GM23338 (cell line): Measurements from ENCODE around the gene PAIP1. TPM values are rescaled to one million over a fixed set of nuclear protein-coding genes. Genes with fewer than 3 reads are reported as not detected.
A peak's percentile ranks its signal among the peaks of the same experiment; 100 is the strongest.

Experiments
- ATAC-seq: fragments of 200-7000 bp; cut with Tn5 transposase; 3 replicates; pipeline ENCODE4 v1.9.1; 2020
- DNase-seq: peaks from one replicate; pipeline ENCODE4 v3.0.0-alpha.2; 2015; ENCODE audit warnings: low spot score
- H2AFZ ChIP-seq: fragments of 200-600 bp; sonication (generic); 2 replicates; pipeline ENCODE4 v1.8.0; 2016; ENCODE audit warnings: antibody characterized with exemption, mild to moderate bottlenecking, moderate library complexity
- H3F3A ChIP-seq: fragments of 200-600 bp; sonication (generic); replicated peaks from 2 replicates; pipeline ENCODE4 v1.8.0; 2017; ENCODE audit warnings: antibody characterized with exemption, mixed run types, low read depth
- H3K27ac ChIP-seq: fragments of 200-600 bp; sonication (generic); 2 replicates; pipeline ENCODE4 v1.6.1; 2016; ENCODE audit warnings: low read depth
- H3K27me3 ChIP-seq: fragments of 200-600 bp; sonication (generic); 2 replicates; pipeline ENCODE4 v1.8.0; 2016; ENCODE audit warnings: mild to moderate bottlenecking, mixed run types, moderate library complexity; ENCODE audit not compliant: insufficient read depth
- H3K36me3 ChIP-seq: fragments of 200-600 bp; sonication (generic); 2 replicates; pipeline ENCODE4 v1.8.0; 2016; ENCODE audit warnings: mild to moderate bottlenecking; ENCODE audit not compliant: insufficient read depth
- H3K4me1 ChIP-seq: fragments of 200-600 bp; sonication (generic); 2 replicates; pipeline ENCODE4 v1.8.0; 2016; ENCODE audit warnings: mild to moderate bottlenecking, moderate library complexity; ENCODE audit not compliant: insufficient read depth
- H3K4me2 ChIP-seq: fragments of 200-600 bp; sonication (generic); 2 replicates; pipeline ENCODE4 v1.7.1; 2017; ENCODE audit warnings: mixed run types
- H3K4me3 ChIP-seq: fragments of 200-600 bp; sonication (generic); 2 replicates; pipeline ENCODE4 v1.6.1; 2016; ENCODE audit warnings: mixed run types
- H3K79me2 ChIP-seq: fragments of 200-600 bp; sonication (generic); replicated peaks from 2 replicates; pipeline ENCODE4 v1.8.0; 2017; ENCODE audit warnings: mild to moderate bottlenecking; ENCODE audit not compliant: insufficient read depth
- H3K9me2 ChIP-seq: fragments of 200-600 bp; sonication (generic); 2 replicates; pipeline ENCODE4 v1.8.0; 2017; ENCODE audit not compliant: insufficient read depth
- H4K20me1 ChIP-seq: fragments of 200-600 bp; sonication (generic); replicated peaks from 2 replicates; pipeline ENCODE4 v1.8.0; 2017; ENCODE audit warnings: mild to moderate bottlenecking; ENCODE audit not compliant: insufficient read depth
- H3K27ac Mint-ChIP-seq: 2 replicates; pipeline ENCODE4 v1.8.0; 2020; ENCODE audit warnings: inconsistent platforms, mild to moderate bottlenecking, moderate library complexity, mixed read lengths
- H3K27me3 Mint-ChIP-seq: 3 replicates; pipeline ENCODE4 v1.8.0; 2022; ENCODE audit warnings: low read depth, mild to moderate bottlenecking, moderate library complexity, mixed read lengths, inconsistent platforms; ENCODE audit not compliant: insufficient read depth, poor library complexity
- H3K36me3 Mint-ChIP-seq: 3 replicates; pipeline ENCODE4 v1.8.0; 2021; ENCODE audit warnings: low read depth, mild to moderate bottlenecking, inconsistent platforms, moderate library complexity, mixed read lengths
- H3K4me1 Mint-ChIP-seq: 3 replicates; pipeline ENCODE4 v1.8.0; 2020; ENCODE audit warnings: mild to moderate bottlenecking, inconsistent platforms, mixed read lengths
- H3K4me3 Mint-ChIP-seq: 3 replicates; pipeline ENCODE4 v1.8.0; 2021; ENCODE audit warnings: moderate library complexity, mild to moderate bottlenecking, inconsistent platforms, mixed read lengths
- H3K9me3 Mint-ChIP-seq: 3 replicates; pipeline ENCODE4 v1.8.0; 2020; ENCODE audit warnings: moderate library complexity, mild to moderate bottlenecking, inconsistent platforms, mixed read lengths
- CREB1 ChIP-seq: fragments of 250-450 bp; sonication (Bioruptor Pico); IDR thresholded peaks from 2 replicates; pipeline ENCODE4 v1.5.0; 2020; ENCODE audit warnings: low read depth, mild to moderate bottlenecking, moderate library complexity
- CTCF ChIP-seq, 2 experiments: fragments of 200-600 bp in 1 of 2; sonication (generic) in 1 of 2; conservative IDR thresholded peaks; 2 replicates each; pipeline versions ENCODE4 v1.5.1 to v1.6.1; 2016 to 2017; ENCODE audit warnings: antibody characterized with exemption in 2 of 2, low read depth in 2 of 2, mild to moderate bottlenecking in 2 of 2, moderate library complexity in 1 of 2
- EZH2 ChIP-seq: fragments of 200-600 bp; sonication (generic); IDR thresholded peaks from one replicate; pipeline ENCODE4 v1.8.0; 2017; ENCODE audit warnings: antibody characterized with exemption, mild to moderate bottlenecking, low read depth; ENCODE audit not compliant: unreplicated experiment
- EZH2phosphoT487 ChIP-seq: fragments of 200-600 bp; sonication (generic); IDR thresholded peaks from one replicate; pipeline ENCODE4 v1.8.1; 2018; ENCODE audit warnings: antibody characterized with exemption; ENCODE audit not compliant: unreplicated experiment
- STAT1 ChIP-seq: IDR thresholded peaks from one replicate; pipeline ENCODE4 v1.6.1; 2016; ENCODE audit warnings: antibody characterized with exemption; ENCODE audit not compliant: unreplicated experiment
- ZNF114 ChIP-seq: fragments of 250-450 bp; sonication (Bioruptor Pico); IDR thresholded peaks from 2 replicates; pipeline ENCODE4 v1.5.0; 2020; ENCODE audit warnings: mild to moderate bottlenecking, moderate library complexity
- ZNF331 ChIP-seq: fragments of 250-450 bp; sonication (Bioruptor Pico); IDR thresholded peaks from 2 replicates; pipeline ENCODE4 v1.5.0; 2020; ENCODE audit warnings: low read depth, mild to moderate bottlenecking, moderate library complexity
- polyA plus RNA-seq: library from polyadenylated mRNA; unstranded; fragments of >200 nt; fragmentation: Nextera tagmentation; extraction: Ambion mirVana; gene quantifications from 2 replicates; pipeline ENCODE4 v1.2.1, GENCODE V29; 2016
- total RNA-seq: library from RNA; depleted of rRNA; stranded (reverse); fragments of >200 nt; shearing (Covaris generic); gene quantifications from 2 replicates; pipeline ENCODE4 v1.2.3, GENCODE V29; 2014
- TF ChIP-seq, protein P1 (sequence below): fragments of 250-450 bp; sonication (Bioruptor Pico); IDR thresholded peaks from 2 replicates; pipeline ENCODE4 v1.5.0; 2020; ENCODE audit warnings: mild to moderate bottlenecking, moderate library complexity

The PAIP1 gene
- total and polyA plus RNA-seq, 2 experiments from 2014 or later: 108 to 140 TPM

DNA sequence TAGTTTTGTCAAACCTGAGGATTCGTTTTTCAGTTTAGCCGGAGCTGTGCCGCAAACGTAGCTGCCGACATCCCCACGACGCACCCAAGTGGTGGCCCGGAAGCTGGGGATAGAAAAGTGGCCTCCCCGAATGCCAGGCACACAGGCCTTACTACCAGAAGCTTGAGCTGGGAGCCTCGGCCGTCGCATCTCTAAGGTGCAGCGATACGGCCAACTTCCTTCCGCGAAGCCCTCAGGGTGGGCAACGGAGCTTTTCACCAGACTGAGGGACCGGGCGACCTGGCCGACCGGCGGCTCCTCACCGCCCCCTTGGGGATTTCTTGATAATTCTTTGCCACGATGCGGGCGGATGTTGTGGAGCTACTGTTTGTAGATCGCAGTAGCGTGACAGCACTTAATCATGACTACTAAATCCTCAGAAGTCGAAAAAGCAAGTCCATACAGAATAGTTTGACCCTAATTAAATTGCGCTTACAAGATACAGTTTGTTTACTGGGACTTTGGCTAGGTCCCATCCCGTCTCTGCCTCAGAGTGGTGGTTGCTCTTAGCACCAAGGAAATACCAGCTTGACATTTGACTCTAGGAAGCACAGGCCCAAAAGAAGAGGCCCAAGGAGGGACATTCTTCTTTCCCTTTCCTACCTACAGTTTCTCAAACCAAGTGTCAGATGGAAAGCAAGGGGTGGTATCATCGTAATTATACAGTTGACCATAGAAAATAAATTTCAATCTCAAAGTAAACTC lies 72.6 kb downstream of the PAIP1 start:
- ATAC-seq (peak; percentile 80), DNase-seq (peak; percentile 93)
- peaks cover 8% of the 10 kb centered on the region for H3K27me3 Mint-ChIP-seq
- peak overlapping the region; percentile 73 for H3K4me3 ChIP-seq
- H3K9me3 Mint-ChIP-seq: no peaks in the 10 kb centered on the region; the same call in 2 of the 3 replicates
- no peaks in the 10 kb centered on the region for H4K20me1 ChIP-seq
- H3K36me3 ChIP-seq: no peaks in the 10 kb centered on the region
- TF ChIP-seq EZH2: no peak
- TF ChIP-seq STAT1: no peak
- no peak for TF ChIP-seq ZNF114
- peak; percentile 60 to 69 for TF ChIP-seq CTCF (conservative IDR thresholded peaks at IDR 0.05; ENCODE audit: low read depth in 2 of 2)
- H3K4me2 ChIP-seq: peak overlapping the region; percentile 77
- peaks cover 8% of the 10 kb centered on the region; the same call in 2 of the 3 replicates for H3K36me3 Mint-ChIP-seq
- H3K4me3 Mint-ChIP-seq: peak overlapping the region; percentile 92
- H3K79me2 ChIP-seq: peaks cover 18% of the 10 kb centered on the region
- no peaks in the 10 kb centered on the region for H3K9me2 ChIP-seq
- H2AFZ ChIP-seq: 0 out of 2 replicates have a peak overlapping the region, but pooled peaks have one; percentile 53
- no peaks in the 10 kb centered on the region for H3F3A ChIP-seq
- H3K27ac ChIP-seq: peak overlapping the region; percentile 92
- peaks cover 13% of the 10 kb centered on the region for H3K4me1 ChIP-seq
- peak overlapping the region; percentile 99 for H3K27ac Mint-ChIP-seq
- H3K27me3 ChIP-seq: no peaks in the 10 kb centered on the region
- peaks cover 10% of the 10 kb centered on the region; the same call in 2 of the 3 replicates for H3K4me1 Mint-ChIP-seq

GRCh38 chr5:43483298-43484105 lies 73.4 kb downstream of the PAIP1 start, which contains the start of gene TMEM267:
TMEM267 (minus strand) TSS chr5:43483865; CDS start chr5:43453969, 29,896 bp downstream.
- Histone ChIP-seq H2AFZ (peak within 1 kb of the TSS; percentile 60; the same call in 1 of the 2 replicates), H3K27me3 (no peaks in the 10 kb centered on the region), H3K27ac (peak within 1 kb of the TSS; percentile 92), H3K9me2 (no peaks in the 10 kb centered on the region), H3K36me3 (no peaks in the 10 kb centered on the region), H3K79me2 (peaks cover 18% of the 10 kb centered on the region), H4K20me1 (no peaks in the 10 kb centered on the region), H3K4me1 (peaks cover 13% of the 10 kb centered on the region), H3K4me3 (peak within 1 kb of the TSS; percentile 73), H3F3A (no peaks in the 10 kb centered on the region), H3K4me2 (peak within 1 kb of the TSS; percentile 77)
- Mint-ChIP-seq H3K4me1 (peaks cover 10% of the 10 kb centered on the region; the same call in 2 of the 3 replicates), H3K36me3 (peaks cover 4% of the 10 kb centered on the region; the same call in 2 of the 3 replicates), H3K4me3 (peak within 1 kb of the TSS; percentile 92), H3K27me3 (peaks cover 8% of the 10 kb centered on the region), H3K27ac (peak within 1 kb of the TSS; percentile 99), H3K9me3 (no peaks in the 10 kb centered on the region; the same call in 2 of the 3 replicates)
- DNase-seq: peak; percentile 92
- peak; percentile 96 for ATAC-seq
- no peak for TF ChIP-seq EZH2phosphoT487
- no peak for TF ChIP-seq ZNF331 (CRISPR knock-in tag)
- TF ChIP-seq, protein P1, sequence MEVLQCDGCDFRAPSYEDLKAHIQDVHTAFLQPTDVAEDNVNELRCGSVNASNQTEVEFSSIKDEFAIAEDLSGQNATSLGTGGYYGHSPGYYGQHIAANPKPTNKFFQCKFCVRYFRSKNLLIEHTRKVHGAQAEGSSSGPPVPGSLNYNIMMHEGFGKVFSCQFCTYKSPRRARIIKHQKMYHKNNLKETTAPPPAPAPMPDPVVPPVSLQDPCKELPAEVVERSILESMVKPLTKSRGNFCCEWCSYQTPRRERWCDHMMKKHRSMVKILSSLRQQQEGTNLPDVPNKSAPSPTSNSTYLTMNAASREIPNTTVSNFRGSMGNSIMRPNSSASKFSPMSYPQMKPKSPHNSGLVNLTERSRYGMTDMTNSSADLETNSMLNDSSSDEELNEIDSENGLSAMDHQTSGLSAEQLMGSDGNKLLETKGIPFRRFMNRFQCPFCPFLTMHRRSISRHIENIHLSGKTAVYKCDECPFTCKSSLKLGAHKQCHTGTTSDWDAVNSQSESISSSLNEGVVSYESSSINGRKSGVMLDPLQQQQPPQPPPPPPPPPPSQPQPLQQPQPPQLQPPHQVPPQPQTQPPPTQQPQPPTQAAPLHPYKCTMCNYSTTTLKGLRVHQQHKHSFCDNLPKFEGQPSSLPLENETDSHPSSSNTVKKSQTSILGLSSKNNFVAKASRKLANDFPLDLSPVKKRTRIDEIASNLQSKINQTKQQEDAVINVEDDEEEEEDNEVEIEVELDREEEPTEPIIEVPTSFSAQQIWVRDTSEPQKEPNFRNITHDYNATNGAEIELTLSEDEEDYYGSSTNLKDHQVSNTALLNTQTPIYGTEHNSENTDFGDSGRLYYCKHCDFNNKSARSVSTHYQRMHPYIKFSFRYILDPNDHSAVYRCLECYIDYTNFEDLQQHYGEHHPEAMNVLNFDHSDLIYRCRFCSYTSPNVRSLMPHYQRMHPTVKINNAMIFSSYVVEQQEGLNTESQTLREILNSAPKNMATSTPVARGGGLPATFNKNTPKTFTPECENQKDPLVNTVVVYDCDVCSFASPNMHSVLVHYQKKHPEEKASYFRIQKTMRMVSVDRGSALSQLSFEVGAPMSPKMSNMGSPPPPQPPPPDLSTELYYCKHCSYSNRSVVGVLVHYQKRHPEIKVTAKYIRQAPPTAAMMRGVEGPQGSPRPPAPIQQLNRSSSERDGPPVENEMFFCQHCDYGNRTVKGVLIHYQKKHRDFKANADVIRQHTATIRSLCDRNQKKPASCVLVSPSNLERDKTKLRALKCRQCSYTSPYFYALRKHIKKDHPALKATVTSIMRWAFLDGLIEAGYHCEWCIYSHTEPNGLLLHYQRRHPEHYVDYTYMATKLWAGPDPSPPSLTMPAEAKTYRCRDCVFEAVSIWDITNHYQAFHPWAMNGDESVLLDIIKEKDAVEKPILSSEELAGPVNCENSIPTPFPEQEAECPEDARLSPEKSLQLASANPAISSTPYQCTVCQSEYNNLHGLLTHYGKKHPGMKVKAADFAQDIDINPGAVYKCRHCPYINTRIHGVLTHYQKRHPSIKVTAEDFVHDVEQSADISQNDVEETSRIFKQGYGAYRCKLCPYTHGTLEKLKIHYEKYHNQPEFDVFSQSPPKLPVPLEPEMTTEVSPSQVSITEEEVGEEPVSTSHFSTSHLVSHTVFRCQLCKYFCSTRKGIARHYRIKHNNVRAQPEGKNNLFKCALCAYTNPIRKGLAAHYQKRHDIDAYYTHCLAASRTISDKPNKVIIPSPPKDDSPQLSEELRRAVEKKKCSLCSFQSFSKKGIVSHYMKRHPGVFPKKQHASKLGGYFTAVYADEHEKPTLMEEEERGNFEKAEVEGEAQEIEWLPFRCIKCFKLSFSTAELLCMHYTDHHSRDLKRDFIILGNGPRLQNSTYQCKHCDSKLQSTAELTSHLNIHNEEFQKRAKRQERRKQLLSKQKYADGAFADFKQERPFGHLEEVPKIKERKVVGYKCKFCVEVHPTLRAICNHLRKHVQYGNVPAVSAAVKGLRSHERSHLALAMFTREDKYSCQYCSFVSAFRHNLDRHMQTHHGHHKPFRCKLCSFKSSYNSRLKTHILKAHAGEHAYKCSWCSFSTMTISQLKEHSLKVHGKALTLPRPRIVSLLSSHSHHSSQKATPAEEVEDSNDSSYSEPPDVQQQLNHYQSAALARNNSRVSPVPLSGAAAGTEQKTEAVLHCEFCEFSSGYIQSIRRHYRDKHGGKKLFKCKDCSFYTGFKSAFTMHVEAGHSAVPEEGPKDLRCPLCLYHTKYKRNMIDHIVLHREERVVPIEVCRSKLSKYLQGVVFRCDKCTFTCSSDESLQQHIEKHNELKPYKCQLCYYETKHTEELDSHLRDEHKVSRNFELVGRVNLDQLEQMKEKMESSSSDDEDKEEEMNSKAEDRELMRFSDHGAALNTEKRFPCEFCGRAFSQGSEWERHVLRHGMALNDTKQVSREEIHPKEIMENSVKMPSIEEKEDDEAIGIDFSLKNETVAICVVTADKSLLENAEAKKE (CRISPR knock-in tag): no peak
- no peak for TF ChIP-seq ZNF114
- TF ChIP-seq CREB1: peak; percentile 73
